H4 (cell line): ENCODE results near the gene NEDD4. TPM values are rescaled to one million over a fixed set of nuclear protein-coding genes. Genes with fewer than 3 reads are reported as not detected.
A peak's percentile ranks its signal among the peaks of the same experiment; 100 is the strongest.
"Not testable (repeated sequence)": the region's sequence is repeated elsewhere in the genome, so short reads cannot be mapped to it uniquely, and the experiment has no call there.

Source experiments
- DNase-seq: peaks from one replicate; pipeline ENCODE4 v3.0.0-alpha.2; 2015; ENCODE audit warnings: low spot score
- total RNA-seq: library from RNA; depleted of rRNA; stranded (reverse); fragments of >200 nt; shearing (Covaris generic); gene quantifications from 2 replicates; pipeline ENCODE4 v1.2.3, GENCODE V29; 2014; rRNA removed

Gene NEDD4
- 31.5 and 35.6 TPM in 2 replicates for total RNA-seq

GRCh38 chr15:55993111-55993803, at the start of gene NEDD4:
Gene NEDD4 (minus strand): TSS chr15:55993612. CDS start chr15:55993555, 57 bp downstream.
- peak; percentile 84 for DNase-seq

GRCh38 chr15:56042498-56042897, 49.1 kb upstream of the NEDD4 start:
- DNase-seq = no peak

- no peak for DNase-seq
Measured at GRCh38 chr15:56042031-56042430, 48.6 kb upstream of the NEDD4 start.

- peak; percentile 95 for DNase-seq
Measured at GRCh38 chr15:56040081-56041035, 46.9 kb upstream of the NEDD4 start.

GRCh38 chr15:56038707-56039106, 45.3 kb upstream of the NEDD4 start:
- no peak for DNase-seq

- DNase-seq = no peak
Measured at GRCh38 chr15:56038015-56038414, 44.6 kb upstream of the NEDD4 start.

GRCh38 chr15:56036546-56037067, 43.2 kb upstream of the NEDD4 start:
- no peak for DNase-seq

- no peak for DNase-seq
Measured at GRCh38 chr15:56035166-56035565, 41.8 kb upstream of the NEDD4 start.

GRCh38 chr15:56034514-56034913, 41.1 kb upstream of the NEDD4 start:
- no peak for DNase-seq

- DNase-seq = no peak
Measured at GRCh38 chr15:56032373-56032772, 39.0 kb upstream of the NEDD4 start.

GRCh38 chr15:56031836-56032235, 38.4 kb upstream of the NEDD4 start:
- no peak for DNase-seq

GRCh38 chr15:56031402-56031801, 38.0 kb upstream of the NEDD4 start:
- DNase-seq = no peak

GRCh38 chr15:56028430-56028829, 35.0 kb upstream of the NEDD4 start:
- no peak for DNase-seq

GRCh38 chr15:56023160-56023559, 29.7 kb upstream of the NEDD4 start:
- not testable (repeated sequence) for DNase-seq

GRCh38 chr15:56019819-56020486, 26.5 kb upstream of the NEDD4 start:
- no peak for DNase-seq

GRCh38 chr15:56019060-56019793, 25.8 kb upstream of the NEDD4 start:
- DNase-seq = no peak

GRCh38 chr15:56017920-56018319, 24.5 kb upstream of the NEDD4 start:
- no peak for DNase-seq

- no peak for DNase-seq
Measured at GRCh38 chr15:56017511-56017910, 24.1 kb upstream of the NEDD4 start.

- DNase-seq = no peak
Measured at GRCh38 chr15:56016281-56016680, 22.9 kb upstream of the NEDD4 start.

GRCh38 chr15:56014677-56015076, 21.3 kb upstream of the NEDD4 start:
- no peak for DNase-seq

GRCh38 chr15:56007053-56007452, 13.6 kb upstream of the NEDD4 start:
- DNase-seq = not testable (repeated sequence)
